Measurements from ENCODE around the gene CORO1C.
A peak's percentile ranks its signal among the peaks of the same experiment; 100 is the strongest.
"Not testable (repeated sequence)": the region's sequence is repeated elsewhere in the genome, so short reads cannot be mapped to it uniquely, and the experiment has no call there.

The CORO1C gene

GRCh38 chr12:108623577-108623976 is 107.7 kb downstream of the CORO1C start:
- peaks cover 10% of the 10 kb centered on the region for H3K4me1 ChIP-seq (ENCODE audit: control insufficient read depth, insufficient read depth, low read length)
- 89 to 92% methylated on average over 8 of the region's 8 CpGs for WGBS, 2 experiments
- no peak overlapping the region for H3K27ac ChIP-seq (ENCODE audit: insufficient read depth, low read depth, low read length, poor library complexity, severe bottlenecking)
- H3K9me3 ChIP-seq (ENCODE audit: control insufficient read depth, low read length) = no peaks in the 10 kb centered on the region
- H3K4me3 ChIP-seq (ENCODE audit: insufficient read depth, low read depth, low read length) = no peak overlapping the region
- H3K36me3 ChIP-seq (ENCODE audit: control insufficient read depth, insufficient read depth, low read length) = no peaks in the 10 kb centered on the region
- no peaks in the 10 kb centered on the region for H3K27me3 ChIP-seq (ENCODE audit: control insufficient read depth, insufficient read depth, low read length, poor library complexity, severe bottlenecking)

GRCh38 chr12:108622921-108623514 is 108.3 kb downstream of the CORO1C start:
- H3K36me3 ChIP-seq (ENCODE audit: control insufficient read depth, insufficient read depth, low read length) = no peaks in the 10 kb centered on the region
- 95% methylated on average over 14 of the region's 14 CpGs for WGBS, 2 experiments
- no peak overlapping the region for H3K4me3 ChIP-seq (ENCODE audit: insufficient read depth, low read depth, low read length)
- no peaks in the 10 kb centered on the region for H3K9me3 ChIP-seq (ENCODE audit: control insufficient read depth, low read length)
- peaks cover 10% of the 10 kb centered on the region for H3K4me1 ChIP-seq (ENCODE audit: control insufficient read depth, insufficient read depth, low read length)
- H3K27ac ChIP-seq (ENCODE audit: insufficient read depth, low read depth, low read length, poor library complexity, severe bottlenecking) = peak overlapping the region; percentile 12
- no peaks in the 10 kb centered on the region for H3K27me3 ChIP-seq (ENCODE audit: control insufficient read depth, insufficient read depth, low read length, poor library complexity, severe bottlenecking)

GRCh38 chr12:108622421-108622820 is 108.9 kb downstream of the CORO1C start:
- no peaks in the 10 kb centered on the region for H3K36me3 ChIP-seq (ENCODE audit: control insufficient read depth, insufficient read depth, low read length)
- H3K4me1 ChIP-seq (ENCODE audit: control insufficient read depth, insufficient read depth, low read length) = peaks cover 10% of the 10 kb centered on the region
- no peaks in the 10 kb centered on the region for H3K9me3 ChIP-seq (ENCODE audit: control insufficient read depth, low read length)
- H3K27me3 ChIP-seq (ENCODE audit: control insufficient read depth, insufficient read depth, low read length, poor library complexity, severe bottlenecking) = no peaks in the 10 kb centered on the region
- H3K4me3 ChIP-seq (ENCODE audit: insufficient read depth, low read depth, low read length) = no peak overlapping the region
- H3K27ac ChIP-seq (ENCODE audit: insufficient read depth, low read depth, low read length, poor library complexity, severe bottlenecking) = peak overlapping the region; percentile 12
- 56 to 68% methylated on average over 4 of the region's 4 CpGs for WGBS, 2 experiments

GRCh38 chr12:108621161-108621560 is 110.2 kb downstream of the CORO1C start:
- Histone ChIP-seq H3K27me3 (ENCODE audit: control insufficient read depth, insufficient read depth, low read length, poor library complexity, severe bottlenecking) (no peaks in the 10 kb centered on the region), H3K36me3 (ENCODE audit: control insufficient read depth, insufficient read depth, low read length) (no peaks in the 10 kb centered on the region), H3K4me3 (ENCODE audit: insufficient read depth, low read depth, low read length) (no peak overlapping the region), H3K4me1 (ENCODE audit: control insufficient read depth, insufficient read depth, low read length) (peaks cover 10% of the 10 kb centered on the region), H3K9me3 (ENCODE audit: control insufficient read depth, low read length) (no peaks in the 10 kb centered on the region), H3K27ac (ENCODE audit: insufficient read depth, low read depth, low read length, poor library complexity, severe bottlenecking) (no peak overlapping the region)
- WGBS, 2 experiments = 90 to 96% methylated on average over 3 of the region's 3 CpGs

- H3K27me3 ChIP-seq (ENCODE audit: control insufficient read depth, insufficient read depth, low read length, poor library complexity, severe bottlenecking) = no peaks in the 10 kb centered on the region
- no peak overlapping the region for H3K27ac ChIP-seq (ENCODE audit: insufficient read depth, low read depth, low read length, poor library complexity, severe bottlenecking)
- 91 to 95% methylated on average over 10 of the region's 10 CpGs for WGBS, 2 experiments
- peaks cover 10% of the 10 kb centered on the region for H3K4me1 ChIP-seq (ENCODE audit: control insufficient read depth, insufficient read depth, low read length)
- no peaks in the 10 kb centered on the region for H3K36me3 ChIP-seq (ENCODE audit: control insufficient read depth, insufficient read depth, low read length)
- no peaks in the 10 kb centered on the region for H3K9me3 ChIP-seq (ENCODE audit: control insufficient read depth, low read length)
- no peak overlapping the region for H3K4me3 ChIP-seq (ENCODE audit: insufficient read depth, low read depth, low read length)
Observed at GRCh38 chr12:108620236-108620879, 111.0 kb downstream of the CORO1C start.

- H3K4me3 ChIP-seq (ENCODE audit: insufficient read depth, low read depth, low read length) = no peak overlapping the region
- 90 to 92% methylated on average over 14 of the region's 14 CpGs for WGBS, 2 experiments
- H3K4me1 ChIP-seq (ENCODE audit: control insufficient read depth, insufficient read depth, low read length) = peaks cover 10% of the 10 kb centered on the region
- H3K27ac ChIP-seq (ENCODE audit: insufficient read depth, low read depth, low read length, poor library complexity, severe bottlenecking) = no peak overlapping the region
- no peaks in the 10 kb centered on the region for H3K27me3 ChIP-seq (ENCODE audit: control insufficient read depth, insufficient read depth, low read length, poor library complexity, severe bottlenecking)
- no peaks in the 10 kb centered on the region for H3K36me3 ChIP-seq (ENCODE audit: control insufficient read depth, insufficient read depth, low read length)
- H3K9me3 ChIP-seq (ENCODE audit: control insufficient read depth, low read length) = no peaks in the 10 kb centered on the region
Observed at GRCh38 chr12:108619369-108620160, 111.8 kb downstream of the CORO1C start.

GRCh38 chr12:108618953-108619274 is 112.4 kb downstream of the CORO1C start:
- H3K27ac ChIP-seq (ENCODE audit: insufficient read depth, low read depth, low read length, poor library complexity, severe bottlenecking); H3K4me3 ChIP-seq (ENCODE audit: insufficient read depth, low read depth, low read length); H3K36me3 ChIP-seq (ENCODE audit: control insufficient read depth, insufficient read depth, low read length); H3K9me3 ChIP-seq (ENCODE audit: control insufficient read depth, low read length); H3K27me3 ChIP-seq (ENCODE audit: control insufficient read depth, insufficient read depth, low read length, poor library complexity, severe bottlenecking): not testable (repeated sequence)
- 89 to 90% methylated on average over 4 of the region's 4 CpGs for WGBS, 2 experiments
- peaks cover 10% of the 10 kb centered on the region for H3K4me1 ChIP-seq (ENCODE audit: control insufficient read depth, insufficient read depth, low read length)

GRCh38 chr12:108618079-108618952 is 113.0 kb downstream of the CORO1C start:
- no peaks in the 10 kb centered on the region for H3K9me3 ChIP-seq (ENCODE audit: control insufficient read depth, low read length)
- peaks cover 10% of the 10 kb centered on the region for H3K4me1 ChIP-seq (ENCODE audit: control insufficient read depth, insufficient read depth, low read length)
- H3K4me3 ChIP-seq (ENCODE audit: insufficient read depth, low read depth, low read length) = no peak overlapping the region
- WGBS, 2 experiments = 24 to 26% methylated on average over 16 of the region's 16 CpGs
- no peaks in the 10 kb centered on the region for H3K36me3 ChIP-seq (ENCODE audit: control insufficient read depth, insufficient read depth, low read length)
- no peaks in the 10 kb centered on the region for H3K27me3 ChIP-seq (ENCODE audit: control insufficient read depth, insufficient read depth, low read length, poor library complexity, severe bottlenecking)
- no peak overlapping the region for H3K27ac ChIP-seq (ENCODE audit: insufficient read depth, low read depth, low read length, poor library complexity, severe bottlenecking)

- no peaks in the 10 kb centered on the region for H3K27me3 ChIP-seq (ENCODE audit: control insufficient read depth, insufficient read depth, low read length, poor library complexity, severe bottlenecking)
- no peaks in the 10 kb centered on the region for H3K9me3 ChIP-seq (ENCODE audit: control insufficient read depth, low read length)
- H3K36me3 ChIP-seq (ENCODE audit: control insufficient read depth, insufficient read depth, low read length) = no peaks in the 10 kb centered on the region
- no peak overlapping the region for H3K27ac ChIP-seq (ENCODE audit: insufficient read depth, low read depth, low read length, poor library complexity, severe bottlenecking)
- peaks cover 8% of the 10 kb centered on the region for H3K4me1 ChIP-seq (ENCODE audit: control insufficient read depth, insufficient read depth, low read length)
- no peak overlapping the region for H3K4me3 ChIP-seq (ENCODE audit: insufficient read depth, low read depth, low read length)
- 88 to 90% methylated on average over 14 of the region's 14 CpGs for WGBS, 2 experiments
Observed at GRCh38 chr12:108616941-108617858, 114.1 kb downstream of the CORO1C start.

All from ectodermal cell (in vitro differentiated cells).